Measurements from ENCODE around the gene PAFAH1B1. TPM values are rescaled to one million over a fixed set of nuclear protein-coding genes. Genes with fewer than 3 reads are reported as not detected.

The PAFAH1B1 gene
- total and polyA plus RNA-seq, 10 of the 15 experiments (the other 5 are each of a cell fraction or from before 2014, with no cell fraction given) = 28.9 to 107 (median 49.1) TPM

- TF ChIP-seq JUNB (IDR thresholded peaks at IDR 0.05) (no peak), IRF3 (IDR thresholded peaks at IDR 0.05) (no peak), ELK1 (IDR thresholded peaks at IDR 0.05; ENCODE audit: low read depth, low read length) (no peak), USF2 (IDR thresholded peaks at IDR 0.05; ENCODE audit: borderline replicate concordance, low read depth, low read length) (no peak), SRF (IDR thresholded peaks at IDR 0.05; ENCODE audit: low read depth in 2 of 2, low read length in 2 of 2) (no peak), SUPT20H (IDR thresholded peaks at IDR 0.05; ENCODE audit: borderline replicate concordance, control insufficient read depth, low read depth, low read length) (no peak), YBX1 (IDR thresholded peaks at IDR 0.05) (no peak)
Observed at GRCh38 chr17:2691965-2692780, 98.7 kb downstream of the PAFAH1B1 start (continued).

- H3K36me3 ChIP-seq (ENCODE audit: control insufficient read depth in 2 of 2, insufficient read depth in 2 of 2, low read length in 1 of 2) = peaks cover 0 to 47% of the 10 kb centered on the region in 2 experiments; a peak in 2 of 4 replicates
- ChIA-PET POLR2A (no interaction called here), CTCF (no interaction called here), RAD21 (ENCODE audit: unreplicated experiment) (no interaction called here), SMC1A (ENCODE audit: uncharacterized antibody, unreplicated experiment) (no interaction called here)
- intact Hi-C loops (cut with micrococcal nuclease; ENCODE audit: unreplicated experiment) = no loop called here
- no peaks in the 10 kb centered on the region for H3K27me3 ChIP-seq (replicated peaks in 1 of 2; ENCODE audit: control insufficient read depth in 2 of 2, insufficient read depth in 2 of 2, low read length in 1 of 2)
- FAIRE-seq (no peak), DNase-seq (ENCODE audit: low read depth, low spot score) (no peak), ATAC-seq (no peak)
- H3K4me3 ChIP-seq = no peak overlapping the region
- 78% methylated on average over 13 of the region's 14 CpGs for WGBS (ENCODE audit: insufficient coverage, insufficient replicate concordance, low lambda C conversion rate, missing lambda C conversion rate)
- BruUV-seq (replicated peaks) = TSS peak; percentile 35
- H3K79me2 ChIP-seq (ENCODE audit: control insufficient read depth, insufficient read depth, low read length) = no peaks in the 10 kb centered on the region
- H3K4me1 ChIP-seq (ENCODE audit: control insufficient read depth, insufficient read depth, low read length) = no peaks in the 10 kb centered on the region
- no peaks in the 10 kb centered on the region for H4K20me1 ChIP-seq (ENCODE audit: control insufficient read depth, insufficient read depth)
- H2AFZ ChIP-seq (ENCODE audit: control insufficient read depth, low read depth, low read length) = no peak overlapping the region
- in situ Hi-C loops (cut with MboI) = no loop called here
- H3K4me2 ChIP-seq (ENCODE audit: control insufficient read depth, insufficient read depth) = no peak overlapping the region
- H3K27ac ChIP-seq (ENCODE audit: control insufficient read depth, insufficient read depth) = no peak overlapping the region
- no peak overlapping the region for H3K9ac ChIP-seq (ENCODE audit: control insufficient read depth, insufficient read depth, low read length)
- no peaks in the 10 kb centered on the region for H3K9me3 ChIP-seq (replicated peaks; ENCODE audit: control insufficient read depth, insufficient read depth, low read length)
- TF ChIP-seq ZNF592 (IDR thresholded peaks at IDR 0.05) (no peak), SIN3A (IDR thresholded peaks at IDR 0.05; ENCODE audit: low read depth, low read length) (no peak), CBX3 (IDR thresholded peaks at IDR 0.05; ENCODE audit: borderline replicate concordance, low read depth) (no peak), HDGF (IDR thresholded peaks at IDR 0.05) (no peak), BHLHE40 (IDR thresholded peaks at IDR 0.05; ENCODE audit: borderline replicate concordance in 1 of 2, low read depth in 2 of 2, low read length in 1 of 2) (no peak)
Observed at GRCh38 chr17:2692781-2693135, 99.3 kb downstream of the PAFAH1B1 start.
